ENCODE data around the gene SLC38A3.
A peak's percentile ranks its signal among the peaks of the same experiment; 100 is the strongest.

SLC38A3 gene

DNA sequence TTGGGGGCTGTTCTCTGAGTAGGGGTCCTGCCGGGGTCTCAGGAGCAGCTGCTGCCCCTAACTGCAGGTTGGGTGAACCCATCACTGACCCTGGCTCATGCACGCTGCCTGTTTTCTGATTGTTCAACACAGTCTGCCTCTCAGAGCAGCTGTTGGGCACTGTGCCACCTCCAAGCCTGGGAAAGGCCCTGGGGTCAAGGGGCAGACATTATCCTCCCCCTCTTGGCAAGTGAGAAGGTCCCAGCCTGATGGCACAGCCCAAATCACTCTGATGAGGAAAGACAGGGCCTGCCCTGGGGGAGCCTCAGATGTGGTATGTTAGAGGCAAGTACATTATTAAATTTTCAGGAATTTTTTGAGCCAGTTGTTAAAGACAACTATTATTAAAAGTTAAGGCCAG is 27.7 kb upstream of the SLC38A3 start:
- no peak overlapping the region for H3K23ac ChIP-seq (ENCODE audit: low read length)
- H3K4me3 ChIP-seq (ENCODE audit: low read length), result no peak overlapping the region
- H3K79me1 ChIP-seq (ENCODE audit: low read length), result peaks cover 2% of the 10 kb centered on the region
- no peak overlapping the region for H3K4me2 ChIP-seq (ENCODE audit: low read length)
- H3K36me3 ChIP-seq (ENCODE audit: control insufficient read depth, insufficient read depth, low read length), result peaks cover 4% of the 10 kb centered on the region
- no peak overlapping the region for H4K5ac ChIP-seq (ENCODE audit: low read length)
- no peak overlapping the region for H4K8ac ChIP-seq (ENCODE audit: low read depth, low read length)
- H2BK5ac ChIP-seq (ENCODE audit: low read length), result no peak overlapping the region
- H3K4me1 ChIP-seq (ENCODE audit: control insufficient read depth, low read depth, low read length), result no peaks in the 10 kb centered on the region
- H2BK15ac ChIP-seq (replicated peaks; ENCODE audit: low read depth), result no peak overlapping the region
- no CpG with 5 or more reads among the region's 2 CpGs for WGBS (ENCODE audit: extremely low coverage, insufficient coverage, low lambda C conversion rate)
- H3K27me3 ChIP-seq (ENCODE audit: insufficient read depth, low read length, poor library complexity), result no peaks in the 10 kb centered on the region
- no peak overlapping the region for H3K4ac ChIP-seq (ENCODE audit: low read depth, low read length)
- H2BK120ac ChIP-seq (ENCODE audit: low read depth, low read length), result no peak overlapping the region
- H3K79me2 ChIP-seq (ENCODE audit: control insufficient read depth, insufficient read depth, low read length), result no peaks in the 10 kb centered on the region
- no peak overlapping the region for H3K27ac ChIP-seq (ENCODE audit: low read depth, low read length)
- no peak overlapping the region for H3K18ac ChIP-seq (ENCODE audit: low read length)
- H3K56ac ChIP-seq (ENCODE audit: low read length), result no peak overlapping the region
- H3K9ac ChIP-seq (ENCODE audit: low read length), result no peak overlapping the region
- DNase-seq, result no peak
- H2AK5ac ChIP-seq (ENCODE audit: low read length), result no peak overlapping the region

- Histone ChIP-seq H3K4ac (ENCODE audit: low read depth, low read length) (no peak overlapping the region), H3K27me3 (ENCODE audit: insufficient read depth, low read length, poor library complexity) (no peaks in the 10 kb centered on the region), H2BK120ac (ENCODE audit: low read depth, low read length) (no peak overlapping the region), H2BK15ac (replicated peaks; ENCODE audit: low read depth) (no peak overlapping the region), H3K9ac (ENCODE audit: low read length) (no peak overlapping the region), H3K56ac (ENCODE audit: low read length) (no peak overlapping the region), H3K4me2 (ENCODE audit: low read length) (no peak overlapping the region), H3K23ac (ENCODE audit: low read length) (no peak overlapping the region), H4K8ac (ENCODE audit: low read depth, low read length) (no peak overlapping the region), H4K5ac (ENCODE audit: low read length) (no peak overlapping the region), H3K27ac (ENCODE audit: low read depth, low read length) (no peak overlapping the region), H3K18ac (ENCODE audit: low read length) (no peak overlapping the region), H3K4me1 (ENCODE audit: control insufficient read depth, low read depth, low read length) (no peaks in the 10 kb centered on the region), H3K79me2 (ENCODE audit: control insufficient read depth, insufficient read depth, low read length) (no peaks in the 10 kb centered on the region), H2BK5ac (ENCODE audit: low read length) (no peak overlapping the region), H3K36me3 (ENCODE audit: control insufficient read depth, insufficient read depth, low read length) (peaks cover 10% of the 10 kb centered on the region), H3K4me3 (ENCODE audit: low read length) (no peak overlapping the region), H3K79me1 (ENCODE audit: low read length) (no peaks in the 10 kb centered on the region), H2AK5ac (ENCODE audit: low read length) (no peak overlapping the region)
- no CpG with 5 or more reads among the region's 2 CpGs for WGBS (ENCODE audit: extremely low coverage, insufficient coverage, low lambda C conversion rate)
- DNase-seq, result no peak
Observed at GRCh38 chr3:50179710-50180109, 25.4 kb upstream of the SLC38A3 start.

DNA sequence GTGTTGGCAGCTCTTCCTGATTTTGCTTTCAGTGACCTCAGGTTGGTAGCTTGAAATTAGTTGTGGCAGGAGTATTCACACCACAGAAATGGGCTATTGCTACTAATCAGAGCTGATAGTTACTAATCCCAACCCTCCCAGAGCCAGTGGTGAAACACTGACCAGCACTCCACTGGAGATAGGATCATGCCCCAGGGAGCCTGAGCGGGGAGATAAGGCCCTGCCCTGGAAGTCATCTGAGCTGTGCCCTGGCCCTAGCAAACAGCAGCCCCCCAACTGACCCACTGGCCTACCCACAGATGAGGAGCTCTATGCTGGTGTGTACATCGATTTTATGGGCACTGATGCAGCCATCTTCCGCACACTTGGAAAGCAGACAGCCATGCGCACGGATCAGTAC is 23.1 kb upstream of the SLC38A3 start:
- no peaks in the 10 kb centered on the region for H3K79me2 ChIP-seq (ENCODE audit: control insufficient read depth, insufficient read depth, low read length)
- no peak overlapping the region for H2BK5ac ChIP-seq (ENCODE audit: low read length)
- H3K4me1 ChIP-seq (ENCODE audit: control insufficient read depth, low read depth, low read length), result no peaks in the 10 kb centered on the region
- H3K36me3 ChIP-seq (ENCODE audit: control insufficient read depth, insufficient read depth, low read length), result peaks cover 14% of the 10 kb centered on the region
- peak; percentile 58 for DNase-seq
- WGBS (ENCODE audit: extremely low coverage, insufficient coverage, low lambda C conversion rate), result no CpG with 5 or more reads among the region's 5 CpGs
- no peaks in the 10 kb centered on the region for H3K27me3 ChIP-seq (ENCODE audit: insufficient read depth, low read length, poor library complexity)
- no peak overlapping the region for H2AK5ac ChIP-seq (ENCODE audit: low read length)
- no peak overlapping the region for H3K4ac ChIP-seq (ENCODE audit: low read depth, low read length)
- H3K23ac ChIP-seq (ENCODE audit: low read length), result no peak overlapping the region
- H3K4me2 ChIP-seq (ENCODE audit: low read length), result no peak overlapping the region
- H2BK120ac ChIP-seq (ENCODE audit: low read depth, low read length), result no peak overlapping the region
- no peak overlapping the region for H2BK15ac ChIP-seq (replicated peaks; ENCODE audit: low read depth)
- H4K5ac ChIP-seq (ENCODE audit: low read length), result no peak overlapping the region
- no peak overlapping the region for H4K8ac ChIP-seq (ENCODE audit: low read depth, low read length)
- no peak overlapping the region for H3K4me3 ChIP-seq (ENCODE audit: low read length)
- H3K9ac ChIP-seq (ENCODE audit: low read length), result no peak overlapping the region
- no peak overlapping the region for H3K56ac ChIP-seq (ENCODE audit: low read length)
- H3K18ac ChIP-seq (ENCODE audit: low read length), result no peak overlapping the region
- H3K79me1 ChIP-seq (ENCODE audit: low read length), result no peaks in the 10 kb centered on the region
- no peak overlapping the region for H3K27ac ChIP-seq (ENCODE audit: low read depth, low read length)

DNA sequence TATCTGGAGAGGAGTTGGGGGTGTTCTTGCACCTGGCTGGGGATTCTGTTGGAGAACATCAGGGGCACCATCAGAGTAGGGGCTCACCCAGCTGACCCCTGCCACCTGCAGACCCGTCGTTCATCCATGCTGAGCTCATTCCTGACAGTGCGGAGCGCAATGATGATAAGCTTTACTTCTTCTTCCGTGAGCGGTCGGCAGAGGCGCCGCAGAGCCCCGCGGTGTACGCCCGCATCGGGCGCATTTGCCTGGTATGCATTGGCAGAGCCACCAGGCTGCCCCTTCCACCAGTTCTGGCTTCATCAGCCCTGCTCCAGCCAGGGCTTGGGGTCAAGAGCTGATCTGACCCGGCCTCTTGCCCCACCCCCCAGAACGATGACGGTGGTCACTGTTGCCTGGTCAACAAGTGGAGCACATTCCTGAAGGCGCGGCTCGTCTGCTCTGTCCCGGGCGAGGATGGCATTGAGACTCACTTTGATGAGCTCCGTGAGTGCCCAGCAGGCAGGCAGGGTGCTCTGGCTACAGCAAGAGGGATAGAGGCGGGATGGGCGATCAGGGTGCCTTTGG is 22.5 kb upstream of the SLC38A3 start:
- no peak for DNase-seq
- Histone ChIP-seq H3K27ac (ENCODE audit: low read depth, low read length) (no peak overlapping the region), H3K36me3 (ENCODE audit: control insufficient read depth, insufficient read depth, low read length) (peaks cover 15% of the 10 kb centered on the region)

GRCh38 chr3:50183755-50184154 is 21.3 kb upstream of the SLC38A3 start:
- Histone ChIP-seq H4K5ac (ENCODE audit: low read length) (no peak overlapping the region), H2AK5ac (ENCODE audit: low read length) (no peak overlapping the region), H3K36me3 (ENCODE audit: control insufficient read depth, insufficient read depth, low read length) (peaks cover 16% of the 10 kb centered on the region), H3K9ac (ENCODE audit: low read length) (no peak overlapping the region), H3K4me3 (ENCODE audit: low read length) (no peak overlapping the region), H3K27ac (ENCODE audit: low read depth, low read length) (no peak overlapping the region), H3K4ac (ENCODE audit: low read depth, low read length) (no peak overlapping the region), H3K18ac (ENCODE audit: low read length) (no peak overlapping the region), H3K4me1 (ENCODE audit: control insufficient read depth, low read depth, low read length) (no peaks in the 10 kb centered on the region), H2BK15ac (replicated peaks; ENCODE audit: low read depth) (no peak overlapping the region), H3K27me3 (ENCODE audit: insufficient read depth, low read length, poor library complexity) (no peaks in the 10 kb centered on the region), H3K23ac (ENCODE audit: low read length) (no peak overlapping the region), H2BK5ac (ENCODE audit: low read length) (no peak overlapping the region), H3K79me1 (ENCODE audit: low read length) (no peaks in the 10 kb centered on the region), H4K8ac (ENCODE audit: low read depth, low read length) (no peak overlapping the region), H3K79me2 (ENCODE audit: control insufficient read depth, insufficient read depth, low read length) (no peaks in the 10 kb centered on the region), H3K56ac (ENCODE audit: low read length) (no peak overlapping the region), H3K4me2 (ENCODE audit: low read length) (no peak overlapping the region), H2BK120ac (ENCODE audit: low read depth, low read length) (no peak overlapping the region)
- DNase-seq, result no peak
- WGBS (ENCODE audit: extremely low coverage, insufficient coverage, low lambda C conversion rate), result no CpG with 5 or more reads among the region's 6 CpGs

More for the DNA sequence above, 22.5 kb upstream of the SLC38A3 start:
- Histone ChIP-seq H3K4me1 (ENCODE audit: control insufficient read depth, low read depth, low read length) (no peaks in the 10 kb centered on the region), H3K56ac (ENCODE audit: low read length) (no peak overlapping the region), H3K23ac (ENCODE audit: low read length) (no peak overlapping the region), H2AK5ac (ENCODE audit: low read length) (no peak overlapping the region), H4K5ac (ENCODE audit: low read length) (no peak overlapping the region), H3K4ac (ENCODE audit: low read depth, low read length) (no peak overlapping the region), H4K8ac (ENCODE audit: low read depth, low read length) (no peak overlapping the region), H3K79me2 (ENCODE audit: control insufficient read depth, insufficient read depth, low read length) (no peaks in the 10 kb centered on the region), H2BK120ac (ENCODE audit: low read depth, low read length) (no peak overlapping the region), H2BK5ac (ENCODE audit: low read length) (no peak overlapping the region), H3K9ac (ENCODE audit: low read length) (no peak overlapping the region), H3K18ac (ENCODE audit: low read length) (no peak overlapping the region), H3K79me1 (ENCODE audit: low read length) (no peaks in the 10 kb centered on the region), H3K27me3 (ENCODE audit: insufficient read depth, low read length, poor library complexity) (no peaks in the 10 kb centered on the region), H2BK15ac (replicated peaks; ENCODE audit: low read depth) (no peak overlapping the region), H3K4me2 (ENCODE audit: low read length) (no peak overlapping the region), H3K4me3 (ENCODE audit: low read length) (no peak overlapping the region)
- no CpG with 5 or more reads among the region's 26 CpGs for WGBS (ENCODE audit: extremely low coverage, insufficient coverage, low lambda C conversion rate)
